ENCODE results near the gene PLOD3.

PLOD3 gene

GRCh38 chr7:101175664-101176063 is 41.7 kb downstream of the PLOD3 start:
- no peaks in the 10 kb centered on the region for H3K9me3 ChIP-seq (ENCODE audit: insufficient read depth, low read length)
- TF ChIP-seq YY1 (IDR thresholded peaks at IDR 0.05; ENCODE audit: insufficient read depth, insufficient read length) (no peak), SUZ12 (IDR thresholded peaks at IDR 0.05; ENCODE audit: extremely low read depth, insufficient read depth, insufficient read length) (no peak), ZNF274 (IDR thresholded peaks at IDR 0.05; ENCODE audit: low read depth, low read length) (no peak)
- no peaks in the 10 kb centered on the region for H3K36me3 ChIP-seq (ENCODE audit: insufficient read depth, insufficient read length, low read length)
- H3K9ac ChIP-seq (ENCODE audit: insufficient read length, low read depth): no peak overlapping the region
- peaks cover 65% of the 10 kb centered on the region for H3K27me3 ChIP-seq (ENCODE audit: insufficient read depth, insufficient read length)
- no peak for DNase-seq (ENCODE audit: low read depth, low spot score)
- H3K4me1 ChIP-seq (ENCODE audit: insufficient read depth, insufficient read length): peaks cover 17% of the 10 kb centered on the region
- no peak overlapping the region for H3K4me3 ChIP-seq (ENCODE audit: insufficient read length, low read depth)

- Histone ChIP-seq H3K4me3 (ENCODE audit: insufficient read length, low read depth) (no peak overlapping the region), H3K36me3 (ENCODE audit: insufficient read depth, insufficient read length, low read length) (no peaks in the 10 kb centered on the region), H3K27me3 (ENCODE audit: insufficient read depth, insufficient read length) (peaks cover 66% of the 10 kb centered on the region), H3K9ac (ENCODE audit: insufficient read length, low read depth) (peak overlapping the region; percentile 4), H3K4me1 (ENCODE audit: insufficient read depth, insufficient read length) (peaks cover 21% of the 10 kb centered on the region), H3K9me3 (ENCODE audit: insufficient read depth, low read length) (no peaks in the 10 kb centered on the region)
- DNase-seq (ENCODE audit: low read depth, low spot score): no peak
- no peak for TF ChIP-seq ZNF274 (IDR thresholded peaks at IDR 0.05; ENCODE audit: low read depth, low read length)
- TF ChIP-seq SUZ12 (IDR thresholded peaks at IDR 0.05; ENCODE audit: extremely low read depth, insufficient read depth, insufficient read length): no peak
- TF ChIP-seq YY1 (IDR thresholded peaks at IDR 0.05; ENCODE audit: insufficient read depth, insufficient read length): no peak
These were observed 43.0 kb downstream of the PLOD3 start for GRCh38 chr7:101174322-101174854.

GRCh38 chr7:101173752-101174244 is 43.6 kb downstream of the PLOD3 start:
- Histone ChIP-seq H3K4me1 (ENCODE audit: insufficient read depth, insufficient read length) (peaks cover 22% of the 10 kb centered on the region), H3K9ac (ENCODE audit: insufficient read length, low read depth) (no peak overlapping the region), H3K9me3 (ENCODE audit: insufficient read depth, low read length) (no peaks in the 10 kb centered on the region), H3K4me3 (ENCODE audit: insufficient read length, low read depth) (peak overlapping the region; percentile 34), H3K36me3 (ENCODE audit: insufficient read depth, insufficient read length, low read length) (no peaks in the 10 kb centered on the region), H3K27me3 (ENCODE audit: insufficient read depth, insufficient read length) (peaks cover 72% of the 10 kb centered on the region)
- peak; percentile 82 for DNase-seq (ENCODE audit: low read depth, low spot score)
- TF ChIP-seq ZNF274 (IDR thresholded peaks at IDR 0.05; ENCODE audit: low read depth, low read length): no peak
- no peak for TF ChIP-seq YY1 (IDR thresholded peaks at IDR 0.05; ENCODE audit: insufficient read depth, insufficient read length)
- no peak for TF ChIP-seq SUZ12 (IDR thresholded peaks at IDR 0.05; ENCODE audit: extremely low read depth, insufficient read depth, insufficient read length)

GRCh38 chr7:101172854-101173751 is 44.3 kb downstream of the PLOD3 start:
- no peak for DNase-seq (ENCODE audit: low read depth, low spot score)
- H3K27me3 ChIP-seq (ENCODE audit: insufficient read depth, insufficient read length): peaks cover 76% of the 10 kb centered on the region
- H3K4me1 ChIP-seq (ENCODE audit: insufficient read depth, insufficient read length): peaks cover 22% of the 10 kb centered on the region
- TF ChIP-seq ZNF274 (IDR thresholded peaks at IDR 0.05; ENCODE audit: low read depth, low read length): no peak
- TF ChIP-seq YY1 (IDR thresholded peaks at IDR 0.05; ENCODE audit: insufficient read depth, insufficient read length): no peak
- TF ChIP-seq SUZ12 (IDR thresholded peaks at IDR 0.05; ENCODE audit: extremely low read depth, insufficient read depth, insufficient read length): peak; percentile 82
- H3K4me3 ChIP-seq (ENCODE audit: insufficient read length, low read depth): peak overlapping the region; percentile 34
- peak overlapping the region; percentile 61 for H3K9ac ChIP-seq (ENCODE audit: insufficient read length, low read depth)
- H3K36me3 ChIP-seq (ENCODE audit: insufficient read depth, insufficient read length, low read length): no peaks in the 10 kb centered on the region
- H3K9me3 ChIP-seq (ENCODE audit: insufficient read depth, low read length): no peaks in the 10 kb centered on the region

GRCh38 chr7:101172005-101172853 is 45.2 kb downstream of the PLOD3 start:
- Histone ChIP-seq H3K9me3 (ENCODE audit: insufficient read depth, low read length) (no peaks in the 10 kb centered on the region), H3K27me3 (ENCODE audit: insufficient read depth, insufficient read length) (peaks cover 77% of the 10 kb centered on the region), H3K36me3 (ENCODE audit: insufficient read depth, insufficient read length, low read length) (no peaks in the 10 kb centered on the region), H3K4me3 (ENCODE audit: insufficient read length, low read depth) (peak overlapping the region; percentile 34), H3K9ac (ENCODE audit: insufficient read length, low read depth) (peak overlapping the region; percentile 32), H3K4me1 (ENCODE audit: insufficient read depth, insufficient read length) (peaks cover 22% of the 10 kb centered on the region)
- DNase-seq (ENCODE audit: low read depth, low spot score): no peak
- TF ChIP-seq SUZ12 (IDR thresholded peaks at IDR 0.05; ENCODE audit: extremely low read depth, insufficient read depth, insufficient read length) (peak; percentile 91), ZNF274 (IDR thresholded peaks at IDR 0.05; ENCODE audit: low read depth, low read length) (no peak), YY1 (IDR thresholded peaks at IDR 0.05; ENCODE audit: insufficient read depth, insufficient read length) (no peak)

- Histone ChIP-seq H3K27me3 (ENCODE audit: insufficient read depth, insufficient read length) (peaks cover 76% of the 10 kb centered on the region), H3K9ac (ENCODE audit: insufficient read length, low read depth) (no peak overlapping the region), H3K4me3 (ENCODE audit: insufficient read length, low read depth) (no peak overlapping the region), H3K4me1 (ENCODE audit: insufficient read depth, insufficient read length) (peaks cover 22% of the 10 kb centered on the region), H3K36me3 (ENCODE audit: insufficient read depth, insufficient read length, low read length) (no peaks in the 10 kb centered on the region), H3K9me3 (ENCODE audit: insufficient read depth, low read length) (no peaks in the 10 kb centered on the region)
- TF ChIP-seq YY1 (IDR thresholded peaks at IDR 0.05; ENCODE audit: insufficient read depth, insufficient read length): no peak
- TF ChIP-seq SUZ12 (IDR thresholded peaks at IDR 0.05; ENCODE audit: extremely low read depth, insufficient read depth, insufficient read length): no peak
- no peak for TF ChIP-seq ZNF274 (IDR thresholded peaks at IDR 0.05; ENCODE audit: low read depth, low read length)
- DNase-seq (ENCODE audit: low read depth, low spot score): no peak
These were observed 45.9 kb downstream of the PLOD3 start for GRCh38 chr7:101171442-101171837.

Measured in NT2/D1 (cell line).